Measurements from ENCODE around the gene CPS1.

DNA sequence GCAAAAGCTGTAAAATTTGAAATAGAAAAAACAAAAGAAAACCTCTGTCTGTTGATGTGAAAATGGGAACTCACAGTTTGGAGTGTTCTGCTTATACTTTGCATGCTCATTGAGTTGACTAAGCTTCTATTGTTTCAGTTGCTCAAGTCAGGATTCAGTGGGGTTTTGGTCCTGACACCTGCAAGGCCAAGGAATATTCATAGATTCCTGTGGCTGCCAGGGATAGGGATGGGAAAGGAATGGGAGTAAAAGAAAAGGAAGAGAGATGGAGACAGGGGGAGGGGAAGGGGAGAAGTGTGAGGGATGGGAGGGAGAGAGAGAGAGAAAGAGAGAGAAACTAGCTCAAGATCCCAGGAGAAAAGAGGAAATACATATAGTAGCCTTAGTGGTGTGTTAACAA lies 1.3 kb downstream of the CPS1 start:
- TF ChIP-seq, protein P1, sequence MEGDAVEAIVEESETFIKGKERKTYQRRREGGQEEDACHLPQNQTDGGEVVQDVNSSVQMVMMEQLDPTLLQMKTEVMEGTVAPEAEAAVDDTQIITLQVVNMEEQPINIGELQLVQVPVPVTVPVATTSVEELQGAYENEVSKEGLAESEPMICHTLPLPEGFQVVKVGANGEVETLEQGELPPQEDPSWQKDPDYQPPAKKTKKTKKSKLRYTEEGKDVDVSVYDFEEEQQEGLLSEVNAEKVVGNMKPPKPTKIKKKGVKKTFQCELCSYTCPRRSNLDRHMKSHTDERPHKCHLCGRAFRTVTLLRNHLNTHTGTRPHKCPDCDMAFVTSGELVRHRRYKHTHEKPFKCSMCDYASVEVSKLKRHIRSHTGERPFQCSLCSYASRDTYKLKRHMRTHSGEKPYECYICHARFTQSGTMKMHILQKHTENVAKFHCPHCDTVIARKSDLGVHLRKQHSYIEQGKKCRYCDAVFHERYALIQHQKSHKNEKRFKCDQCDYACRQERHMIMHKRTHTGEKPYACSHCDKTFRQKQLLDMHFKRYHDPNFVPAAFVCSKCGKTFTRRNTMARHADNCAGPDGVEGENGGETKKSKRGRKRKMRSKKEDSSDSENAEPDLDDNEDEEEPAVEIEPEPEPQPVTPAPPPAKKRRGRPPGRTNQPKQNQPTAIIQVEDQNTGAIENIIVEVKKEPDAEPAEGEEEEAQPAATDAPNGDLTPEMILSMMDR (conservative IDR thresholded peaks at IDR 0.05; ENCODE audit: low read depth, low read length), result no peak
- no peak for TF ChIP-seq EZH2 (IDR thresholded peaks at IDR 0.05; ENCODE audit: borderline replicate concordance, low read depth, low read length, poor library complexity, severe bottlenecking)

All from A673 (cell line).